Kasumi-1 (cell line): ENCODE results near the gene MAP6D1.
"Not testable (repeated sequence)": the region's sequence is repeated elsewhere in the genome, so short reads cannot be mapped to it uniquely, and the experiment has no call there.

Experiments
- DNase-seq, 2 experiments: peaks; one replicate each; lab custom pipeline; 2025; lab: John Stamatoyannopoulos, UW

MAP6D1 gene

DNA sequence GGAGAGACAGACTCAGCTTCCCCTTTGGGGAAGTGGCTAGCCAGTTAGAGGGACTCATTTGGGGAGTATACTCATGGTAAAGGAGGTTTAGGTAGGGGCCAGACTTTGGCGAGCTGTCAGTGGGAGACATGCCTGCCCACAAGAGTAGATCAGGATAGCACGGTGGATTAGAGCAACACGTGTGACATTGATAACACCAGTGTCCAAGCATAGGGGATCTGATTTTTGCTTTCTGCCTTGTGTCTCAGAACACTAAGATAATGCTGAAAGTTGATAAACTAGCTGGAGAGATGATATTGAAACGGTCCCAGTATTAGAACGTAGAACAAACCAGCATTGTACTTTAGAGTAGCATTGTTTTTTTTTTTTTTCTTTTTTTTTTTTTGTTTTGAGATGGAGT, 25.9 kb downstream of the MAP6D1 start:
- no peak for DNase-seq

GRCh38 chr3:183797996-183798395, 27.4 kb downstream of the MAP6D1 start:
- DNase-seq = no peak

GRCh38 chr3:183796372-183796771, 29.0 kb downstream of the MAP6D1 start:
- no peak for DNase-seq

GRCh38 chr3:183794452-183794851, 30.9 kb downstream of the MAP6D1 start:
- DNase-seq = no peak

GRCh38 chr3:183792976-183793375, 32.4 kb downstream of the MAP6D1 start:
- DNase-seq = no peak

DNA sequence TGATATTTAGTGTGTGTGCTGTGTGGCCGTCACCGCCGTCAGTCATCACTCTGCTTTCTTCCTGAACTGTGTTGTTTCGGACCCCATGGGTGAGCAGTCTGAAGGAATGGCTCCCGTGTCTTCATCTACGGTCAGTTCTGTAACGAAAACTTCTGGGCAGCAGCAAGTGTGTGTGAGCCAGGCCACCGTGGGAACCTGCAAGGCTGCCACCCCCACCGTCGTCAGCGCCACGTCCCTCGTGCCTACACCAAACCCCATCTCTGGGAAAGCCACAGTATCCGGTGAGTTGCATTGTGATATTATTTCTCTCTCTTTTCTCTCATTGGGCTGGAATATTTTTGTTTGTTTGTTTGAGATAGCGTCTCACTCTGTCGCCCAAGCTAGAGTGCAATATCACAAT, 34.7 kb downstream of the MAP6D1 start:
- DNase-seq = no peak

- DNase-seq = no peak
Measured at GRCh38 chr3:183789826-183790225, 35.6 kb downstream of the MAP6D1 start.

DNA sequence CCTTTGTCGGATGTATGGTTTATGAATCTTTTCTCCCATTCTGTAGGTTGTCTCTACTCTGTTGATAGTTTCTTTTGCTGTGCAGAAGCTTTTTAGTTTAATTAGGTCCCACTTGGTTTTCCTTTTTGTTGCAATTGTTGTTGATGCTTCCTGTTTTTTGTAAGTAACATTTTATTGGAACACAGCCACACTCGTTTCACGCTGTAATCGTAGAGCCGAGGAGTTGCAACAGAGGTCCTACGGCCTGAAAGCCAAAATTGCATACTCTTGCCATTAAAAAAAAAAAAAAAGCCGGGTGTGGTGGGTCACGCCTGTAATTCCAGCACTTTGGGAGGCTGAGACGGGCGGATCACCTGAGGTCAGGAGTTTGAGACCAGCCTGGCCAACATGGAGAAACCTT, 40.9 kb downstream of the MAP6D1 start:
- not testable (repeated sequence) for DNase-seq

DNA sequence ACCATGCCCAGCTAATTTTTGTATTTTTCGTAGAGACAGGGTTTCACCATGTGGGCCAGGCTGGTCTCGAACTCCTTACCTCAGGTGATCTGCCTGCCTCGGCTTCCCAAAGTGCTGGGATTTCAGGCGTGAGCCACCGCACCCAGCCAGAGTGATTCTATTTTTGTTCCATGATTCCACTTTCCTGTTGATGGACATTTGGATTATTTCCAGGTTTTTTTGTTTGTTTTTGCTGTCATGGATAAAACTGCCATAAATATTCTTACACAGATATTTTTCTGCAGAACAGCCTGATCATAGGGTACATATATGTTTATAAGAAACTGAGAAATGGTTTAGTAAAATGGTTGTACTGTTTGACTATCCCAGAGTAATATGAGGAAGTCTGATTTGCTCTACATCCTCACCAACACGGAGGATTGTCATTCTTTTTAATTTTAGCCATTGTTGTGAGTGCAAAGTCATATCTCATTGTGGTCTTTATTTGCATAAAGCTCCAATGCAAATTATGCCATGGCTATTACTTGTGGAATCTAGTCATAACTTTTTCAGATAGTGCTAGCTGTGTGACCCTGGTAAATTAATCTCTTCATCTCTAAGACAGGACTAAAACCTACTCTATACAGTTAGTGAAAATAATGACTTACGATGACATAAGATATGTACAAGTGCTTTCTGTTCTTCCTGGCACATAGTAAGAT, 42.7 kb downstream of the MAP6D1 start:
- no peak for DNase-seq

GRCh38 chr3:183781246-183781645, 44.1 kb downstream of the MAP6D1 start:
- DNase-seq = no peak

GRCh38 chr3:183779896-183780465, 45.4 kb downstream of the MAP6D1 start:
- DNase-seq = peak; percentile 79 to 82

GRCh38 chr3:183777016-183777618, 48.3 kb downstream of the MAP6D1 start:
- no peak for DNase-seq

DNA sequence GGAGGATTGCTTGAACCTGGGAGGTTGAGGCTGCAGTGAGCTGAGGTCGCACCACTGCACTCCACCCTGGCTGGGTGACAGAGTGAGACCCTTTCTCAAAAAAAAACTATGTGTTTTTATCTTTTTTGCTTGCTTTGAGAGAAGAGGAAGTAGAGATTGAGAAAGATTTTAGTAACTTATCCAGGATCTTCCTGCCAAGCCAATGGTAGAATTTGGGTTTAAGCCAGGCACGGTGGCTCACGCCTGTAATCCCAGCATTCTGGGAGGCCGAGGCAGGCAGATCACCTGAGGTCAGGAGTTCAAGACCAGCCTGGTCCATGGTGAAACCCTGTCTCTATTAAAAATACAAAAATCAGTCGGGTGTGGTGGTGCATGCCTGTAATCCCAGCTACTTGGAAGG, 48.9 kb downstream of the MAP6D1 start:
- peak; percentile 41 to 58 for DNase-seq

GRCh38 chr3:183775781-183776180, 49.6 kb downstream of the MAP6D1 start:
- peak; percentile 58 to 70 for DNase-seq

DNA sequence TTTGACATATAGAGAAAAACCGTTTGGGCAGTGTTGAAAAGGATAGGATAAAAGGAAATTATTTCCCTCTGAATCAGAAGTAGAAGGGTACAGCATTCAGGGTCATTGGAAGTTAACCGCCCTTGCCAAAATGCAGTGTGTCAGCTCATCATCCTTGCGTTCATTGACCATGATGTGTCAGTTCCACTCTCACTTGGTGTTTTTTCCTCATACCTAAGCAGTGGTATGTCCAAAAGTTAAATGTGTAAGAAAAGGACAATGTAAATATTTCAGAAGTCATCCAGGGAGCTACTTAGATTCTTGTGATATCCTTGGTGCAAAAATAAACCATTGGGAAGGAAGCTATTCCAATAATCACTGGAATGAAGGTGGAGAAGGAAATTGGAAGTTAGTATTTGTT, 50.7 kb downstream of the MAP6D1 start:
- DNase-seq = no peak

- no peak for DNase-seq
Measured at GRCh38 chr3:183769453-183769852, 55.9 kb downstream of the MAP6D1 start.

DNA sequence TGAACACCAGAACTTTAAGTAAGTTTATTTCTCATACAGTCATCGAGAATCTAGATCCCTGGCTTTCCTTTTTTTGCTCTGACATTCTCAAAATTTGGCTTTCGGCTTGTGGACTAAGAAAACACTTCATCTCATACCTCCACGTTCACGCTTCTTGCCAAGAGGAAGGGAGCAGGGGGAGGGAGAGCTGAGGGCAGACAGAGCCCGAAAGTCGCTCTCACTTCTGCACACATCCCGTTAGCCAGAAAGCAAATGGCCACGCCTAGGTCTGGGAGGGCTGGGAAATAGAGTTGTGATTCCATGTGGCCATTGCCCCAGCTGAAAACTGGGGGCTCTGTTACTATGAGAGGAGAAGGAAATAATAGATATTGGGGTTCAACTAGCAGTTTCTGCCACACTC, 57.3 kb downstream of the MAP6D1 start:
- no peak for DNase-seq

DNA sequence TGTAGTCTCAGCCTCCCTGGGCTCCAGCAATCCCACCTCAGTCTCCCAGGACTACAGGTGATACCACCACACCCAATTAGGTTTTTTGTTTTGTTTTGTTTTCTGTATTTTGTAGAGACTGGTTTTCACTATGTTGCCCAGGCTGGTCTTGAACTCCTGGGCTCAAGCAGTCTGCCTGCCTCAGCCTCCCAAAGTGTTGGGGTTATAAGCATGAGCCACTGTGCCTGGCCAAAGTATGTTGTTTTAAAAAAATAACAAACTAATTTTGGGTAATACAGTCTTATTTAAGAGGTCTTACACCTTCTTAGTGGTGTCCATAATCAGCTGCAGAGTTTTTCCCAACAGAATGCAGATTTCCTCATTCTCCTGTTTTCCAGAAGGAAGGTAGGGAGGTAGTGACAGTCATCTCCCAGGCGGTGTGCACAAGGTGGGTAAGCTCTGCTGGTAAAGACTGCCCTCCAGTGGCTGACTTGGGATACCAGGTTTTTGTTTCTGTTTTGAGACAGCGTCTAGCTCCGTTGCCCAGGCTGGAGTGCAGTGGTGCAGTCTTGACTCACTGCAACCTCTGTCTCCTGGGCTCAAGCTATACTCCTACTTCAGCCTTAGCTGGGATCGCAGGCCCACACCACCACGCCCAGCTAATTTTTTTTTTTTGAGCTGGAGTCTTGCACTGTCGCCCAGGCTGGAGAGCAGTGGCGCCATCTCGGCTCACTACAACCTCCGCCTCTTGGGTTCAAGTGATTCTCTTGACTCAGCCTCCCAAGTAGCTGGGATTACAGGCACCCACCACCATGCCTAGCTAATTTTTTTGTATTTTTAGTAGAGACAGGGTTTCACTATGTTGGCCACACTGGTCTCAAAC, 58.4 kb downstream of the MAP6D1 start:
- DNase-seq = peak; percentile 71

GRCh38 chr3:183766107-183766506, 59.3 kb downstream of the MAP6D1 start:
- DNase-seq = no peak
